Stimulated activated CD4-positive, alpha-beta T cell treated with anti-CD3 and anti-CD28 coated beads, Interleukin-1b, Interleukin-23, amount 100 ng/mL, for 4 hours (primary cell): Measurements from ENCODE around the gene UGT3A1.

Source experiments
- DNase-seq, 2 donors: peaks; one replicate each; pipeline ENCODE4 v3.0.0-alpha.2; 2020; ENCODE audit warnings: low read depth in 2 of 2

UGT3A1 gene

DNA sequence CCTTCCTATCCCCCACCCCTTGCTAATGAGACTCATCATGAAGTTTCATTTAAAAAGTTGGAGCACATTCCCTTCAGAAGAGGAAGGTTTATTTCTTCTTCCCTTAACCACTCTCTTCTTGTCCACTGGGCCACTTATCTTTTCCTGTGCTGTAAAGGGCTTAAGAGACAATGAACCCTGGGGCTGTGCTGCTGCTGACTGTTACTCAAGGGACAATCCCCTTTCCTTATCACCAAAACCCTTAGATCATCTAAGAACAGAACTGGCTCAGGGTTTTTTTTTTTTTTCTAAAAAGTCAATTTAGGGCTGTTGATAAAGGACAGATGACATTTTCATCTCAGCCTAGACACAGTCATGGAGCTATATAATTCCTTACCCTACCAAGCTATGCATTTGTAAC, 82.4 kb downstream of the UGT3A1 start:
- DNase-seq: no peak

DNA sequence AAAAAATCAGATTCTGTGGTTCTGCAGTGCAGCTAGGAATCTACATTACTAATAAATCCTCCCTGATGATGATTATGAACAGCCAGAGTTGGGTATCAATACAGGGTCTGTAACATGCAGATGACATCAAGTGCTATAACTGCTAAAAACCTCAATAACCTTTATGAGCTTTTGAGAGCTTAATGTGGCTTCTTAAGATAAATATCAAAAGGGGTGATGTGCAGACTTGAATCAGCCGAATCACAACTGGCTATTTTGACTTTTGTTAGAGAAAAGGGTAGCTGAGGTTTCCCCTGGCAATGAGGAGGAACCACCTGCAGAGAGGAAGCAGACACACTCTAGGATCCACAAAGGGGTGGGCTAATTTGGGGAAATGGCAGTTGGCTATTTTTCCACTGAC, 83.0 kb downstream of the UGT3A1 start:
- DNase-seq: no peak

DNA sequence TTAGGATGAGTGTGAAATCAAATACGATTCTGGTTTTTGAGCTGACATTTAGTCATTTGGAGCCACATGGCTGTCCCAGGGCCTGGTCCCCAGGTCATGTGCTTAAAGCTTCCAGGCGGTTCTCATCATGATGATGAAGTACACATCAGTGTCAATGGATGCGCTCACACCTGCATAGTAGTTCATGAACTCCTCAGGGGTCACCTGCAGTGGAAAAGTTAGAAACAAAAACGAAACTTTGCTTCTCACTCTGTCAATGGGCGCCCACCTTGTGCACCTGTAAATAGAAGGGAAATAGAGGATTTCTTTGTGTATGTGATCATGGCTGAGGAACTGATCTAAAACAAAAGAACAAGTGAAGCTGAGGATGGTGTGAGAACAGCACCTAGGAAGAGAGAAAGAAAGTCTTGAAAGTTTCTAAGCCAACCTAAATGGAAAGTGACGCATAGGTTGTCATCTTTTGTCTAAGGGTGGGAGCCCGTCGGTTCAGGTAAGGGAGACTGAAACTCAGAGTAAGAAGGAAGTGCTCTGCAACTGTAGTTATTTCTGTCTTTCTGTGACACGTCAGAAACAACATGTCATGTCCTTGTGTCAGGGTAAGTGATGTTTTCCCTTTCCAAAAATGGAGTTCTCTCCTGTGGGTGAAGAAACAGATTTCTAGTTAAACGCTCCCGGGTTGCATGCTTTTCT, 86.6 kb downstream of the UGT3A1 start:
- no peak for DNase-seq

DNA sequence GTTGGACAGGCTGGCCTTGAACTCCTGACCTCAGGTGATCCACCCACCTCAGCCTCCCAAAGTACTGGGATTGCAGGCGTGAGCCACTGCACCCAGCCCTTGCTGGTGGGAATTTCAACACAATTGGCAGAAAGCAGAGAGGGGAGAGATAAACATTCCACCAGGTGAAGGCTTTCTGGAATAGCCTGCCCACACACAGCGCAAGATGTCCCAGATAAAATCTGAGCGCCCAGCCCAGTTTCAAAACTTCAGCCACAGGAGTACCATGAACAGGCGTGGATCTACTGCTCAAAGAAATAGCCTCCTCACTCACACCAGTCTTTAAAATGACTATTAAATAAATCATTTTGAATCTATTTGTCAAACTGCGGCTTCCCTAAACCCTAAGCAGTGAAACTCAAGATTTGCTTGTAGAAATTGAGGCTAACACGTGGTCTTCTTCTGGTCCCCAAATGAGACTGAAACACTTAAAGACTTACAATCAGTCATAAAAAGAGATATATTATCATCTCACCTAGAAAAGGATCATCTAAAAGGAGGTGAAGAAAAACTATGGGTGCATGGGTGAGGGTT, 87.5 kb downstream of the UGT3A1 start:
- DNase-seq: no peak

DNA sequence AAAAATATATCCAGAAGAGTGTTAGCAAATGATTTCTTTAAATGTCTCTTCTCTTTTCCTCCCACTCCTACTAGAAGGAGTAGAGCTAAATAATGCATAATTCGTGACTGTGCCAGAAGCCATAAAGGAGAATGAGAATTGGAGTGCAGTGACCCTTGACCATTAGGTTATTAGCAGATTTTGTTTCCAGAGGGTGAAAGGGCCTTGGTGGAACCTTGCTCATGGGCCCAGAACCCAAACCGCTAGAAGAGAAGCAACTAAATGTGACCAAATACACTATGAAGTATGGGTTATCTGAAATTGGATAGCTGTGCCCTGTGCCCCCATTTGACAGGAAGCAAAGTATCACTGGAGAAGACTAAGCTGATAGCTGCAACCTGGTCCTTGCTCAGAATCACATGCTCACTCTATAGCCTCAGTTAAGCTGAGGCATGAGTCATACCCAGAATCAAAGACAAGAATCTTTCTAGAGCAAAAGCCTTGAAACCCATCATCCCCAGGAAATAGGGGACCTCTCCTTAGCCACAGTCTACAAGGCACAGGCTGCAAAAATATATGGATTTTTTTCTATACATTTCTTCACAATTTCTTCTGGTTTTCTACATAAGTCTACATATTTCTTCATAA, 89.0 kb downstream of the UGT3A1 start:
- no peak for DNase-seq
